Measurements from ENCODE around the gene PHC2. TPM values are rescaled to one million over a fixed set of nuclear protein-coding genes. Genes with fewer than 3 reads are reported as not detected.

The PHC2 gene
- total RNA-seq, 1 experiment from 2014 or later = 176 TPM

- ChIA-PET RAD21 (ENCODE audit: low non-redundant PET in 1 of 2, low total read pairs in 2 of 2, uncharacterized antibody in 2 of 2, unreplicated experiment in 2 of 2) (no interaction called here), POLR2A (no interaction called here), CTCF (interaction anchor here (0.6 kb wide), 1 partner anchor 147 kb away, joined by 3 read pairs; no protein-coding TSS in a partner anchor)
- no peak overlapping the region for H3K27ac ChIP-seq (ENCODE audit: low read depth, low read length)
- H3K4me3 ChIP-seq (replicated peaks in 1 of 2; ENCODE audit: low read depth in 1 of 2, low read length in 2 of 2) = no peak overlapping the region
- H2AFZ ChIP-seq (ENCODE audit: low read depth, low read length, poor library complexity, severe bottlenecking) = no peak overlapping the region
- H3K9ac ChIP-seq (ENCODE audit: low read length) = no peak overlapping the region
- DNase-seq (ENCODE audit: low read depth, low spot score) (no peak), ATAC-seq (0 out of 2 replicates have a peak, but pooled peaks have one; percentile 19)
- H3K9me2 ChIP-seq (ENCODE audit: insufficient read depth) = no peaks in the 10 kb centered on the region
- BruUV-seq (replicated peaks) = TSS peak; percentile 3
- TF ChIP-seq REST (IDR thresholded peaks at IDR 0.05; ENCODE audit: low read depth) (no peak), FOSL1 (IDR thresholded peaks at IDR 0.05; ENCODE audit: low read depth) (no peak), SRF (IDR thresholded peaks at IDR 0.05; ENCODE audit: low read depth) (no peak), ZNF274 (IDR thresholded peaks at IDR 0.05; ENCODE audit: low read depth, low read length) (no peak), TCF7L2 (IDR thresholded peaks at IDR 0.05; ENCODE audit: borderline replicate concordance, extremely low read depth, insufficient read depth, insufficient read length) (no peak), CBX3 (IDR thresholded peaks at IDR 0.05; ENCODE audit: low read depth) (no peak), SP1 (IDR thresholded peaks at IDR 0.05; ENCODE audit: low read depth) (no peak), CEBPB (IDR thresholded peaks at IDR 0.05; ENCODE audit: low read depth) (no peak), ZFX (IDR thresholded peaks at IDR 0.05) (no peak), SIN3A (IDR thresholded peaks at IDR 0.05; ENCODE audit: low read depth) (no peak), CTCF (IDR thresholded peaks at IDR 0.05 in 2 of 3, conservative IDR thresholded peaks at IDR 0.05 in 1 of 3; ENCODE audit: borderline replicate concordance in 1 of 3, insufficient read depth in 1 of 3, low read depth in 2 of 3, low read length in 2 of 3) (no peak), EZH2 (IDR thresholded peaks at IDR 0.05) (no peak), POLR2A (IDR thresholded peaks at IDR 0.05; ENCODE audit: borderline replicate concordance, extremely low read depth, insufficient read depth, insufficient read length) (no peak), EZH2phosphoT487 (IDR thresholded peaks at IDR 0.05; ENCODE audit: borderline replicate concordance) (no peak), YY1 (IDR thresholded peaks at IDR 0.05; ENCODE audit: extremely low read depth, insufficient replicate concordance, low read depth, low read length) (no peak)
- TF ChIP-seq, protein P1, sequence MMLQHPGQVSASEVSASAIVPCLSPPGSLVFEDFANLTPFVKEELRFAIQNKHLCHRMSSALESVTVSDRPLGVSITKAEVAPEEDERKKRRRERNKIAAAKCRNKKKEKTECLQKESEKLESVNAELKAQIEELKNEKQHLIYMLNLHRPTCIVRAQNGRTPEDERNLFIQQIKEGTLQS (IDR thresholded peaks at IDR 0.05) = no peak
- TF ChIP-seq, protein P2, sequence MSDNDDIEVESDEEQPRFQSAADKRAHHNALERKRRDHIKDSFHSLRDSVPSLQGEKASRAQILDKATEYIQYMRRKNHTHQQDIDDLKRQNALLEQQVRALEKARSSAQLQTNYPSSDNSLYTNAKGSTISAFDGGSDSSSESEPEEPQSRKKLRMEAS (IDR thresholded peaks at IDR 0.05) = no peak
- no peaks in the 10 kb centered on the region for H3K9me3 ChIP-seq (ENCODE audit: control insufficient read depth in 1 of 2, insufficient read depth in 1 of 2, low read depth in 1 of 2, low read length in 2 of 2)
- H3K4me2 ChIP-seq (ENCODE audit: low read length) = no peak overlapping the region
- H3K36me3 ChIP-seq (ENCODE audit: control insufficient read depth in 1 of 2, insufficient read depth in 2 of 2, low read length in 2 of 2) = peaks cover 93 to 94% of the 10 kb centered on the region in 2 experiments
- no peaks in the 10 kb centered on the region for H4K20me1 ChIP-seq (ENCODE audit: insufficient read depth)
- intact Hi-C loops (cut with micrococcal nuclease) = no loop called here
- no peaks in the 10 kb centered on the region for H3K4me1 ChIP-seq (ENCODE audit: control insufficient read depth in 1 of 2, insufficient read depth in 2 of 2, low read length in 2 of 2)
- no peaks in the 10 kb centered on the region for H3K27me3 ChIP-seq (ENCODE audit: insufficient read depth, low read length)
- H3K79me2 ChIP-seq (ENCODE audit: insufficient read depth, low read length) = peaks cover 20% of the 10 kb centered on the region; the same call in 1 of the 2 replicates
These were observed 103.1 kb downstream of the PHC2 start for GRCh38 chr1:33327587-33328325.

Measured in HCT116 (cell line).